ENCODE results near the gene CYREN.

GRCh38 chr7:135161669-135162068 is 8.8 kb downstream of the CYREN start:
- TF ChIP-seq, protein P1, sequence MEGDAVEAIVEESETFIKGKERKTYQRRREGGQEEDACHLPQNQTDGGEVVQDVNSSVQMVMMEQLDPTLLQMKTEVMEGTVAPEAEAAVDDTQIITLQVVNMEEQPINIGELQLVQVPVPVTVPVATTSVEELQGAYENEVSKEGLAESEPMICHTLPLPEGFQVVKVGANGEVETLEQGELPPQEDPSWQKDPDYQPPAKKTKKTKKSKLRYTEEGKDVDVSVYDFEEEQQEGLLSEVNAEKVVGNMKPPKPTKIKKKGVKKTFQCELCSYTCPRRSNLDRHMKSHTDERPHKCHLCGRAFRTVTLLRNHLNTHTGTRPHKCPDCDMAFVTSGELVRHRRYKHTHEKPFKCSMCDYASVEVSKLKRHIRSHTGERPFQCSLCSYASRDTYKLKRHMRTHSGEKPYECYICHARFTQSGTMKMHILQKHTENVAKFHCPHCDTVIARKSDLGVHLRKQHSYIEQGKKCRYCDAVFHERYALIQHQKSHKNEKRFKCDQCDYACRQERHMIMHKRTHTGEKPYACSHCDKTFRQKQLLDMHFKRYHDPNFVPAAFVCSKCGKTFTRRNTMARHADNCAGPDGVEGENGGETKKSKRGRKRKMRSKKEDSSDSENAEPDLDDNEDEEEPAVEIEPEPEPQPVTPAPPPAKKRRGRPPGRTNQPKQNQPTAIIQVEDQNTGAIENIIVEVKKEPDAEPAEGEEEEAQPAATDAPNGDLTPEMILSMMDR (conservative IDR thresholded peaks at IDR 0.05; ENCODE audit: low read length): no peak
- no peak for TF ChIP-seq EZH2phosphoT487 (IDR thresholded peaks at IDR 0.05; ENCODE audit: borderline replicate concordance)
